ENCODE measurements around the gene LKAAEAR1. TPM values are rescaled to one million over a fixed set of nuclear protein-coding genes. Genes with fewer than 3 reads are reported as not detected.
A peak's percentile ranks its signal among the peaks of the same experiment; 100 is the strongest.

Gene LKAAEAR1
- total RNA-seq, 6 experiments from 2014 or later, result not detected

DNA sequence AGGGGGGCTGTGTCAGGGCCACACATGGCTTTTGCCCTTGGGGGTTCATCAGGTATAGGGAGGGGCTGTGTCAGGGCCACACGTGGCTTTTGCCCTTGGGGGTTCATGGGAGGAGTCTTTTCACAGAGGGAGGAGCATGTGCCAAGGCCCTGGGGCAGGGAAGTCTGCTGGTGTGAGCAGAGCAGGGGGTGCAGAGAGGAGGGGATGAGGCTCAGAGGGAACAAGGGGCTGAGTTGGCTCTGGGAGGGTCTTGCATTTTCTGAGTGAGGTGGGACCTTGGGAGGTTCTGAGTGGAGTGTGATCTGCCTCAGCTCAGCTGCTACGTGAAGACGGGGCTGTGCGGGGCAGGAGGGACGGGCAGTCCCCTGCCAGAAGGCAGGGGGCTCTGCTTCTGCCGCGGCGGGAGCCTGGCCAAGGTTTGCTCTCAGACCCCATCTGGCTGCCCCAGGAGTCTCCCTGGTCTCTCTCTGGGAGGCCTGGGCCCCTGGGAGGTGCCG lies 28.8 kb downstream of the LKAAEAR1 start:
- DNase-seq (no peak), ATAC-seq (no peak)
- intact Hi-C loops (cut with DNase I), result no loop called here
- WGBS (ENCODE audit: insufficient coverage, low coverage, low lambda C conversion rate, missing lambda C conversion rate), result 0% methylated on average over 1 of the region's 9 CpGs
- Histone ChIP-seq H3K4me3 (no peak overlapping the region), H3K36me3 (no peaks in the 10 kb centered on the region), H3K27ac (peak overlapping the region in 2 of 3 donors; percentile 32 to 54), H3K4me1 (no peaks in the 10 kb centered on the region), H3K27me3 (no peaks in the 10 kb centered on the region), H3K9me3 (no peaks in the 10 kb centered on the region)
- TF ChIP-seq, protein P1, sequence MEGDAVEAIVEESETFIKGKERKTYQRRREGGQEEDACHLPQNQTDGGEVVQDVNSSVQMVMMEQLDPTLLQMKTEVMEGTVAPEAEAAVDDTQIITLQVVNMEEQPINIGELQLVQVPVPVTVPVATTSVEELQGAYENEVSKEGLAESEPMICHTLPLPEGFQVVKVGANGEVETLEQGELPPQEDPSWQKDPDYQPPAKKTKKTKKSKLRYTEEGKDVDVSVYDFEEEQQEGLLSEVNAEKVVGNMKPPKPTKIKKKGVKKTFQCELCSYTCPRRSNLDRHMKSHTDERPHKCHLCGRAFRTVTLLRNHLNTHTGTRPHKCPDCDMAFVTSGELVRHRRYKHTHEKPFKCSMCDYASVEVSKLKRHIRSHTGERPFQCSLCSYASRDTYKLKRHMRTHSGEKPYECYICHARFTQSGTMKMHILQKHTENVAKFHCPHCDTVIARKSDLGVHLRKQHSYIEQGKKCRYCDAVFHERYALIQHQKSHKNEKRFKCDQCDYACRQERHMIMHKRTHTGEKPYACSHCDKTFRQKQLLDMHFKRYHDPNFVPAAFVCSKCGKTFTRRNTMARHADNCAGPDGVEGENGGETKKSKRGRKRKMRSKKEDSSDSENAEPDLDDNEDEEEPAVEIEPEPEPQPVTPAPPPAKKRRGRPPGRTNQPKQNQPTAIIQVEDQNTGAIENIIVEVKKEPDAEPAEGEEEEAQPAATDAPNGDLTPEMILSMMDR (IDR thresholded peaks at IDR 0.05), result no peak
- TF ChIP-seq POLR2A (IDR thresholded peaks at IDR 0.05), result no peak

DNA sequence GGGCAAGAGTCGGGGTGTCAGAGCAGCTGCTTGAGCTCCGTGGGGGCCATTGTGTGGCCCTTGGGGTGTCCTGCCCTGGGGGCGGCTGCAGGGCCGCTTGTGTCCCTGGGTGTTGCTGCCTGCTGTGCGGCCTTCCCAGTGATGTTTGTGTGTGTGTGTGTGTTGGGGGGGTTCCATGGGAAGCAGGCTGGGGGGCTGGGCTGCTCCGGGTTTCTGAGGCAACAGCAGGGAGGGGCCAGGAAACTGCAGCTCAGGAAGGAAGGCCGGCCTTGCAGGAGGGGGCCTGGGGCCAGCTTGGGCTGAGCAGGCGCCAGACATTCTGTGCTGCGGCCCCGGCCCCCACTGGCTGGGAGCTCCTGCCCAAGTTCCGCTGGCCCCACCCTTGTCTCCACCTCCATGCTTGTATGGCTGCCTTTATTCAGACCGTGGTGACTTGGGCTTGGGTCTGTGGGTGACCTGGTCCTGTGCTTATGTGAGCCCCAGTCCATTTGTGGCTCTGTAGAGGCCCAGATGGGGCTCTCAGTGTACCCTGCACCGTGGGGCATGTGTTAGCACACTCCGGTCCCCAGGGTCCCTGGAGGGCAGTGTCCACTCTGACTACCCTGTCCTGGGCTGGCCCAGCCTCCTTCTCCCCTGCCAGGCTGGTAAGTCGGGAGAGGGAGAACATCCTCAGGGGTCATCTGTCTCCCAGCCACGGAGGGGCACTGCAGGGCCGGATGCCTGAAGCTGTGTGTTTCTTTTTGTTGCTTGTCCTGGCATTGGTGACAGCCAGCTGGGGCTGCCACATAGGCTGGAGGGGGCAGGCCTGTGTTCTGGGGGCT lies 30.1 kb downstream of the LKAAEAR1 start:
- DNase-seq, result peak in 1 of 3 donors; percentile 78
- intact Hi-C loops (cut with DNase I), result no loop called here
- WGBS (ENCODE audit: insufficient coverage, low coverage, low lambda C conversion rate, missing lambda C conversion rate), result 21% methylated on average over 3 of the region's 17 CpGs
- H3K36me3 ChIP-seq, result no peaks in the 10 kb centered on the region
- no peak overlapping the region for H3K4me3 ChIP-seq
- H3K9me3 ChIP-seq, result no peaks in the 10 kb centered on the region
- peak; percentile 42 to 57 (median 48) for ATAC-seq
- H3K27ac ChIP-seq, result peak overlapping the region in 2 of 3 donors; percentile 8 to 54
- H3K27me3 ChIP-seq, result no peaks in the 10 kb centered on the region
- H3K4me1 ChIP-seq, result no peaks in the 10 kb centered on the region
- no peak for TF ChIP-seq POLR2A (IDR thresholded peaks at IDR 0.05)
- TF ChIP-seq, protein P1 (IDR thresholded peaks at IDR 0.05), result peak in 1 of 4 donors; percentile 4

GRCh38 chr20:64052987-64053840 lies 31.0 kb downstream of the LKAAEAR1 start:
- no peaks in the 10 kb centered on the region for H3K4me1 ChIP-seq
- no CpG with 5 or more reads among the region's 33 CpGs for WGBS (ENCODE audit: insufficient coverage, low coverage, low lambda C conversion rate, missing lambda C conversion rate)
- no peak for TF ChIP-seq POLR2A (IDR thresholded peaks at IDR 0.05)
- TF ChIP-seq, protein P1 (IDR thresholded peaks at IDR 0.05), result no peak
- H3K27ac ChIP-seq, result no peak overlapping the region
- no peak for DNase-seq
- intact Hi-C loops (cut with DNase I), result no loop called here
- no peaks in the 10 kb centered on the region for H3K36me3 ChIP-seq
- no peak for ATAC-seq
- no peaks in the 10 kb centered on the region for H3K27me3 ChIP-seq
- no peaks in the 10 kb centered on the region for H3K9me3 ChIP-seq
- no peak overlapping the region for H3K4me3 ChIP-seq

GRCh38 chr20:64052326-64052722 lies 31.9 kb downstream of the LKAAEAR1 start:
- no peak for ATAC-seq
- Histone ChIP-seq H3K27me3 (no peaks in the 10 kb centered on the region), H3K4me3 (no peak overlapping the region), H3K27ac (peak overlapping the region in 2 of 3 donors; percentile 10 to 43), H3K9me3 (no peaks in the 10 kb centered on the region), H3K4me1 (no peaks in the 10 kb centered on the region), H3K36me3 (no peaks in the 10 kb centered on the region)
- no peak for TF ChIP-seq POLR2A (IDR thresholded peaks at IDR 0.05)
- TF ChIP-seq, protein P1 (IDR thresholded peaks at IDR 0.05), result no peak
- no CpG with 5 or more reads among the region's 10 CpGs for WGBS (ENCODE audit: insufficient coverage, low coverage, low lambda C conversion rate, missing lambda C conversion rate)
- intact Hi-C loops (cut with DNase I), result no loop called here
- DNase-seq, result no peak
